Chondrocyte (in vitro differentiated cells): ENCODE data around the gene HOXB13. TPM values are rescaled to one million over a fixed set of nuclear protein-coding genes. Genes with fewer than 3 reads are reported as not detected.

Source experiments
- DNase-seq: peaks from one replicate; pipeline ENCODE4 v3.0.0; 2021; ENCODE audit warnings: mixed read lengths, low spot score
- H3K27ac Mint-ChIP-seq: one replicate; pipeline ENCODE4 v1.8.0; 2021; ENCODE audit warnings: mild to moderate bottlenecking, moderate library complexity, mixed read lengths; ENCODE audit not compliant: unreplicated experiment
- H3K27me3 Mint-ChIP-seq: 2 replicates; pipeline ENCODE4 v1.8.0; 2021; ENCODE audit warnings: low read depth, mixed read lengths
- H3K36me3 Mint-ChIP-seq: 2 replicates; pipeline ENCODE4 v1.8.0; 2021; ENCODE audit warnings: low read depth, mixed read lengths
- H3K4me1 Mint-ChIP-seq: 2 replicates; pipeline ENCODE4 v1.8.0; 2021; ENCODE audit warnings: low read depth, mild to moderate bottlenecking, mixed read lengths
- H3K4me3 Mint-ChIP-seq: one replicate; pipeline ENCODE4 v1.8.0; 2021; ENCODE audit warnings: mild to moderate bottlenecking, moderate library complexity, mixed read lengths; ENCODE audit not compliant: unreplicated experiment
- H3K9me3 Mint-ChIP-seq: 2 replicates; pipeline ENCODE4 v1.8.0; 2021; ENCODE audit warnings: low read depth, mixed read lengths
- total RNA-seq: library from RNA; stranded (reverse); gene quantifications from 3 replicates; pipeline ENCODE4 v1.2.1, GENCODE V29; 2021
- TF ChIP-seq, protein P1 (sequence below): fragments of 200-600 bp; sonication (generic); IDR thresholded peaks from 2 replicates; pipeline ENCODE4 v1.5.0; 2021; ENCODE audit warnings: antibody characterized with exemption, mild to moderate bottlenecking, moderate library complexity

Gene HOXB13
- total RNA-seq, 1 donor from 2014 or later: not detected

DNA sequence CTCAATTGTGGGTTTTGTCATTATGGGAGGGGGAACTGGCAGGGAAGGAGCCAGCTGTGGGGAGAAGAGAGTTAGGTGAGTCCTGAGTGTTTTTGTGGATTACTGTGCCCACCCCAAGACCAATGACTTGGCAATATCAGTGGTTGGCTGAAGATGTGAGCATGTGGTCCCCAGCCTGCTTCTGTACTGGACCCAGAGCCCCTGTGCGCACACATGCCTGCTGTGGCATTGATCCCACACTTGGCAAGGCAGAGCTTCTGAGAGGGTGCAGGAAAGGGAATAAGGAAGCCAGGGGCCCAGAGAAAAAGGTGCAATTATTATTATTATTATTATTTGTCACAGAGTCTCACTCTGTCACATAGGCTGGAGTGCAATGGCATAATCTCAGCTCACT lies 7.5 kb downstream of the HOXB13 start:
- TF ChIP-seq, protein P1, sequence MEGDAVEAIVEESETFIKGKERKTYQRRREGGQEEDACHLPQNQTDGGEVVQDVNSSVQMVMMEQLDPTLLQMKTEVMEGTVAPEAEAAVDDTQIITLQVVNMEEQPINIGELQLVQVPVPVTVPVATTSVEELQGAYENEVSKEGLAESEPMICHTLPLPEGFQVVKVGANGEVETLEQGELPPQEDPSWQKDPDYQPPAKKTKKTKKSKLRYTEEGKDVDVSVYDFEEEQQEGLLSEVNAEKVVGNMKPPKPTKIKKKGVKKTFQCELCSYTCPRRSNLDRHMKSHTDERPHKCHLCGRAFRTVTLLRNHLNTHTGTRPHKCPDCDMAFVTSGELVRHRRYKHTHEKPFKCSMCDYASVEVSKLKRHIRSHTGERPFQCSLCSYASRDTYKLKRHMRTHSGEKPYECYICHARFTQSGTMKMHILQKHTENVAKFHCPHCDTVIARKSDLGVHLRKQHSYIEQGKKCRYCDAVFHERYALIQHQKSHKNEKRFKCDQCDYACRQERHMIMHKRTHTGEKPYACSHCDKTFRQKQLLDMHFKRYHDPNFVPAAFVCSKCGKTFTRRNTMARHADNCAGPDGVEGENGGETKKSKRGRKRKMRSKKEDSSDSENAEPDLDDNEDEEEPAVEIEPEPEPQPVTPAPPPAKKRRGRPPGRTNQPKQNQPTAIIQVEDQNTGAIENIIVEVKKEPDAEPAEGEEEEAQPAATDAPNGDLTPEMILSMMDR: no peak
- DNase-seq: no peak
- Mint-ChIP-seq H3K9me3 (no peaks in the 10 kb centered on the region), H3K36me3 (no peaks in the 10 kb centered on the region), H3K27ac (no peak overlapping the region), H3K27me3 (peaks cover 90% of the 10 kb centered on the region), H3K4me3 (no peak overlapping the region), H3K4me1 (peaks cover 22% of the 10 kb centered on the region)

DNA sequence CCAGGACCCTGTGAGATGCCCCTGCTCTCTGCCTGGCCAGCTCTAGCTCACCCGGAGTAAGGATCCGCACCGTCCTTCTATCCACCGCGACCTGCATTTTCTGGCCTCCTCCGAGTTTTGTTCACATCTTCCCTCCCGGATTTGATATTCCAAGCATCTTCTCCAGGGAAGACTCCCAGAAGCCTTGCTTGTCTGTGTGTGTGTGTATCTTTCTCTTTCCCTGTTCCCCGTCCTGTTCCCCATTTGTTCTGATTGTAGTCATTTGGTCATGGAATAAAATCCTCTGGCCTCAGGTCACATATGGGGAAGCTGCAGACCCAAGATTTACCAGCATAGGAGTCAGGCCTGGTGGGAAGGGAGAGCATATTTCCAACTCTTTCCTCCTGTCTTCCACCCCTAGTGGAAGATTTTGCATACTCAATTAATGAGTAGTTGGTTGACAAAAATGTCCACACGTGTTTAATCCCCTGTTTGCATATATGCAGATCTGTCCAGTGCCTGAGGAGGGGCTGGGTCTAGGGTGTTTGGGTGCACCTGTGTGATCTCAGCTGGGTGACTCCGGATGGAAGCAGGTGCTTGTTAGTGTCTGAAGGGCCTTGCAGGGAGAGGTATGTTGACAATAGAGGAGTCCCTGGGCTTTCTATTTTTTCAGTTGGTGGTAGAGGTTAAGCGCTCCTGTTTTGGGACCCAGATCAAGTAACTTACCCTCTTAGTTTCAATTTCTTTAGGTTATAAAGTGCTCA lies 8.1 kb downstream of the HOXB13 start:
- Mint-ChIP-seq H3K27ac (no peak overlapping the region), H3K27me3 (peaks cover 88% of the 10 kb centered on the region), H3K36me3 (no peaks in the 10 kb centered on the region), H3K9me3 (no peaks in the 10 kb centered on the region), H3K4me1 (peaks cover 22% of the 10 kb centered on the region), H3K4me3 (no peak overlapping the region)
- DNase-seq: no peak
- TF ChIP-seq, protein P1: no peak

DNA sequence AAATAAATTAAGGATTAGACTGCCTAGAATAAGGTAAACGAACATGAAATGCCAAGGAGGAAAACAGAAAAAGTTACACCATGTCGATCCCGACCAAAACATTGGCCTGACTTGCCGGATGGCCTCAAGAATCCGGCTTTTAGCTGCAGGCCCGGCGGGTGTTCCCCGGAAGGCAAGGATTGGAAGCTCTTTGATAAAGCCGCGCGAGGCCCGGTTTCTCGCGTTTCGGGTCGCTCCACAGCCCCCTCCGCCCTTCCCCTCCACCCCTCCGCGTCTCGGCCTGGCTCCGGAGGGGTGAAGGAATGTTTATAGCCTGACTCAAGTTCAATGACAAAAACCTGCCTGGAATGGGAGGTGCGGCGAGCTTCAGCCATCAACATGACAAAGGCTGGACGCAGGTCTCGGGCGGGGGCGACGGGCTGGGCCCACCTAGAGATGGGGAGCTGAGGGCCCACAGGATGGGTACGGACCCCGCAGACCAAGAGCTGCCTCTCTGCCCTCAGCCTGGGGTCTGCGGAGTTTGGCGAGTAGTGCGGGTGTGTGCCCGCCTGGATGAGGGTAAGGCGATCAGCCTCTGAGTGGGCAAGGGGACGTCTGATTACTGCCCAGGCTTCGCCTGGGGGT lies 8.8 kb downstream of the HOXB13 start:
- Mint-ChIP-seq H3K27ac (no peak overlapping the region), H3K4me3 (no peak overlapping the region), H3K27me3 (peaks cover 86% of the 10 kb centered on the region), H3K4me1 (peaks cover 22% of the 10 kb centered on the region), H3K36me3 (no peaks in the 10 kb centered on the region), H3K9me3 (no peaks in the 10 kb centered on the region)
- TF ChIP-seq, protein P1: no peak
- DNase-seq: no peak

DNA sequence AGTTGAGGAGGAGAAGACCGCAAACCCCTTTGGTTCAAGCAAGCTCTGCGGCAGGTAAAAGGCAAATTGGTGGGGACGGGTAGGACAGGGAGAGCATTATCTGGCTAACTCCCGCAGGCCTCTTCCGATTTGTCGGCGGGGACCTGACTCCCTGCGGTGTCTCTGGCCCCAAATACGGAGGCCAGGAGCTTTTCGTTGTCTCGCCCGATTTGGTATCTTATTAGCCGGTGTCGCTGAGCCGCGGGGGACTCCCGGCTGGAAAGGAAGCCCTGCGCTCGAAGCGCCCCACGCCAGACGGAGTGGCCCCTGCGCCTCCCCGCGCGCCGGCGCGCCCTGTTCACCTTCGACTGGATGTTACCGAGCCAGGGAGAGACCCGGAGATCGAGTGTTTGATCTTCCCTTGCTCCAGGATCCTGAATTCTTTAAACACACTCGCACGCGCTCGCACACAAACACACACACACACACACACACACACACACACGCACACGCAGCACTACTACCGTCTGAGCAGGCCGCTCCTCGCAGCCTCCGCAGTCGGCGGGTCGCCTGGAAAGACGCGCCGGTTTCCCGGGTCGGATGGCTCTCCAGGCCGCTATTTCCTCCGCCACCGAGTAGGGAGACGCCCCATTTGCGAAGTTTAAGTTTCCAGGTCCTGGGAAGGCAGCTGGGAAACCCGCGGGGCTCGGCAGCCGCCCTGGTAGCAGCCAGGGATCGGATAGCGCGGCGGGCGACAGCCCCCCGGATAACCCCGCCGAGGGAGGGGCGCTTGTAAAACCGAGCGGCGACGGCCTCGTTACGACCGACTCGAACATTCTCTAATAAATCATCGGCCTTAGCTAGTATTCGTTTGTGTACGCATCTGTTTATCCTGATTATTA lies 9.5 kb downstream of the HOXB13 start:
- Mint-ChIP-seq H3K4me1 (peaks cover 17% of the 10 kb centered on the region), H3K27me3 (peaks cover 86% of the 10 kb centered on the region), H3K36me3 (no peaks in the 10 kb centered on the region), H3K4me3 (no peak overlapping the region), H3K27ac (no peak overlapping the region), H3K9me3 (no peaks in the 10 kb centered on the region)
- DNase-seq: no peak
- TF ChIP-seq, protein P1: no peak

DNA sequence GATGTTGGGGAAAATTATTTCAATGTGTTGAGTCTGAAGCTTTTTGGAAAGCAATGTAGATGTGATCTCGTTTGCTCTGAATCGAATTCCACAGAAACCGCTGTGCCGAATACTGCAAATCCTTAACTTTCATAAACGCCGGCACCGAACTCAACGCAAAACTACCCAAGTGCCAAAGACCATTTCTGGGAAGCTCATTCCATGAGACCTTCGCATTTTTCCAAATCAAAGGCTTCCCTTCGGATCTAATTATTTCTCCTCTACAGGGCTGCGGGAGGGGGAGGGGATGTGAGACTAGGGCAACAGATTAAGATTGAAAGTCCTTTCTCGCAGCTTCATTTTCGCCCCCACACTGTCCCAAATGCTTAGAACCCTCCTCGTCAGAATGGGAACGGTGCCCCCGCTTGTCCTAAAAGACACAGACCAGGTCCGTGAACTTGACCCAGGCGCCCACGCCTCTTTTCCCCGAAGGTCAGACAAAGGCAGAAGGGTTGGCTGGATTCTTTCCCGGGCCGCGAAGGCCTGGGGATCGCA lies 10.3 kb downstream of the HOXB13 start:
- Mint-ChIP-seq H3K27ac (no peak overlapping the region), H3K9me3 (no peaks in the 10 kb centered on the region), H3K27me3 (peaks cover 86% of the 10 kb centered on the region), H3K36me3 (no peaks in the 10 kb centered on the region), H3K4me1 (peaks cover 12% of the 10 kb centered on the region), H3K4me3 (no peak overlapping the region)
- DNase-seq: no peak
- TF ChIP-seq, protein P1: no peak
